GM10266 (cell line): ENCODE data around the gene GABARAP.

ENCODE experiments used
- DNase-seq: peaks from one replicate; pipeline ENCODE4 v3.0.0; 2012; ENCODE audit errors: extremely low spot score
- TF ChIP-seq, protein P1 (sequence below): IDR thresholded peaks from 2 replicates; pipeline ENCODE4 v1.5.1; 2012; ENCODE audit warnings: mild to moderate bottlenecking, low read depth; ENCODE audit not compliant: control insufficient read depth, insufficient read depth; ENCODE audit errors: missing control alignments

The GABARAP gene

DNA sequence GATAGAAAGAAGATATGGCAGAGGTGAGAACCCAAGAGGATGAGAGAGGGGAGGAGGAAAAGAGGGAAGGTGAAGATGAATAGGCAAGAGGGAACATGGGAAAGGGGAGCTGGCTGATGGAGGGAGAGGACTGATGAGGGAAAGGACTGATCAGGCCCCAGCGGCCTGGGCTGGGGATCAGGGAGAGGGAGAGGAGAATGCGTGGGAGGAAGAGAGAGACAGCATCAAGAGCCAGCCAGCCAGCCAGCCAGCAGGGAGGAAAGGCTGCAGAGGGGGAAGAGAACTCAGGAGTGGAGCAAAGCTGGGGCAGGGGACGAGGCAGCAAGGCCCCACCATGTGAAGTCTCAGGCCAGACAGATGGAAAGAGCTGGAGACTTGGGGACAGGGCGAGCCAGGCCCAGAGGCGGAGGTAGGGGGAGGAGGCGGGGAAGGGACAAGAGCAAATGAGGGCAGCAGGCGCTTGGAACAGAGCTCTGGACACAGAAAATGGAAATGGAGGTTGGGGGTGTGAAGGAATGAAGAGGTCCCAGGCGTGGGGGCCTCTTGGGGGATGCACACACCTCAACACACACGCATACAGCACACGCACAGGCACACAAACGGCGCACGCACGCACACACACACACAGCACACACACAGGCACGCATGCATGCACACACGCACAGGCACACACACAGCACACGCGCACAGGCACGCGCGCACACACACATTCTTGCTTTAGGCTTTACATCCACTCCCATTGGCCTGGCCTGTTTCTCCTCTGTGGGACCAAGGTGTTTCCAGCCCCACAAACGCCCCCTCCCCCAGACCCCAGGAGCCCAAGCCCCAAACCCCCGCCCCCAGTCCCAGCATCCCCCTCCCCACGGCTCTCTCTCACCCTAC is 34.9 kb downstream of the GABARAP start:
- no peak for DNase-seq
- TF ChIP-seq, protein P1, sequence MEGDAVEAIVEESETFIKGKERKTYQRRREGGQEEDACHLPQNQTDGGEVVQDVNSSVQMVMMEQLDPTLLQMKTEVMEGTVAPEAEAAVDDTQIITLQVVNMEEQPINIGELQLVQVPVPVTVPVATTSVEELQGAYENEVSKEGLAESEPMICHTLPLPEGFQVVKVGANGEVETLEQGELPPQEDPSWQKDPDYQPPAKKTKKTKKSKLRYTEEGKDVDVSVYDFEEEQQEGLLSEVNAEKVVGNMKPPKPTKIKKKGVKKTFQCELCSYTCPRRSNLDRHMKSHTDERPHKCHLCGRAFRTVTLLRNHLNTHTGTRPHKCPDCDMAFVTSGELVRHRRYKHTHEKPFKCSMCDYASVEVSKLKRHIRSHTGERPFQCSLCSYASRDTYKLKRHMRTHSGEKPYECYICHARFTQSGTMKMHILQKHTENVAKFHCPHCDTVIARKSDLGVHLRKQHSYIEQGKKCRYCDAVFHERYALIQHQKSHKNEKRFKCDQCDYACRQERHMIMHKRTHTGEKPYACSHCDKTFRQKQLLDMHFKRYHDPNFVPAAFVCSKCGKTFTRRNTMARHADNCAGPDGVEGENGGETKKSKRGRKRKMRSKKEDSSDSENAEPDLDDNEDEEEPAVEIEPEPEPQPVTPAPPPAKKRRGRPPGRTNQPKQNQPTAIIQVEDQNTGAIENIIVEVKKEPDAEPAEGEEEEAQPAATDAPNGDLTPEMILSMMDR, result no peak

DNA sequence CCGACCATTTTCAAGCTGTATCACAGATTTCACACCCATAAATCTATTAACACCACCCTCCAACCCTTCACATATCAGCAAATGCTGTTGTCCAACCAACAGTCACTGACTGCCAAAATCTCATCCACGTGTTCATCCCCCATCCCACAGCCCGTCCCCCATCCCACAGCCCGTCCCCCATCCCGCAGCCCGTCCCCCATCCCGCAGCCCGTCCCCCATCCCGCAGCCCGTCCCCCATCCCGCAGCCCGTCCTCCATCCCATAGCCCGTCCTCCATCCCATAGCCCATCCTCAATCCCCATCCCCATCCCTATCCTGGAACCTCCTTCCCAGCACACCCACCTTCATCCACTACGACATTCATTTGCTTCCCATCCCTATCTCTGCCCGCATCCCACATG is 36.7 kb downstream of the GABARAP start:
- TF ChIP-seq, protein P1, result no peak
- DNase-seq, result no peak

DNA sequence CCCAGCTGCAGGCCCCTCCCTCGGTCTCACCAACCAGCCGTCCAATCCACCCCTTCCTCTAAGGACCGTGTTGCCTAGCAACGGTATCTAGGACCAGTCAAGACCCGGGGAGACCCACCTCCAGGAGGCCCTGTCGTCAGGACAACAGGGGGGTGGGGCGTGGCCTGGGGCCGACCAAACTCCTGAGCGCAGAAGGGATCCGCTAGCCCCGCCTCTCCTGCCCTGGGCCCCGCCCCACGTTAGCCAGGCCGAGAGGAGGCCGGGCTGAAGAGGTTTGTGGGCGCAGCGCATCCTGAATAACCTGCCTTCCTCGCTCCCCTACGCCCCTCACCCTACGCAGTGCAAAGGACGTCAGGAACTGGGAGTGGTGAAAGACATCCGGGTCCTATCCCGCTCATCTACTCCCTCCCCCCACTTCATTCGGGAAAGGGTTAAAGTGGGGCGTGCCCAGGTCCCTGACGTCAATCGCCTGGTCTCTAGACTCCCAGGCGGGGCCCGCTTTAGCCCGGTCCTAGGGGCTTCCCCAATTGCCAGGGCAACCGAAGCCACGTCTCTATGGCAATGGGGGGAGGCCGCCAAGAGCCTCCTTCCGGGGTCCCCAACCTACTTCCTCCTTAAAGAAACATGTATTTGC is 37.3 kb downstream of the GABARAP start:
- DNase-seq, result peak; percentile 99
- TF ChIP-seq, protein P1, result no peak

DNA sequence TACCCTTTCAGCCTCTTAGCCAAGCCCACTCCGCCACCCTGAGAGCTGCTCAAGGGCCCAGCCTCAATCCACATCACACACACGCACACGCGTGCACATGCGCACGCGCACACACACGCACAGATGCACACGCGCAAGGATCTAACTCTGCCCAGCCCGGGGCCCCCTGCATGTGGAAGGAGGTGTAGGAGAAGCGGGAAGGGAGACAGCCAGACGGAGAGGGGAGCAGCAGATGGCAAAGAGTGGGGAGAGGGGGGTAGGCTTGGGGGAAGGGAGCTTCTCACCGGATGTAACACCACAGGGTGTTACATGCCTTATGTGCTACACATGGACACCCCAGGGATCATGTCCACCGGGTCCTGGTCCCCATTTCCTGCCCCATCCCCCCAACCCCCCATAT is 37.9 kb downstream of the GABARAP start:
- no peak for DNase-seq
- TF ChIP-seq, protein P1, result no peak

DNA sequence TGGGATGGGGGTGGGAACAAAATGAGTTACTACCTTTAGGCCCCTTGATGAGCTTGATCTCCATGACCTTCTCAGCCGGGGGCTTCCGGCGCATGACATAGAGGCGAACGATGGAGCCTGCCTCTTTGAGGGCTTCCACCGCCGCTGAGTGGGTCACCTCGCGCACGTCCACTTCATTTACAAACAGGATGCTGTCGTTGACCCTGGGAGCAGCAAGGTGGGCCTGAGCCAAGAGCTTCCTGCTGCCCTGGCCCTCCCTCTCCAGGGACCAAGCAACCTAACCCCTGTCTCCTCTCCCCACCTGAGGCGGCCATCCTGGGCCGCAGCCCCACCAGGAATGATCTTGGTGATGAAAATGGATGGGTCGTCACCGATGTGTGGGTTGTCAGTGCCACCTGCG is 38.9 kb downstream of the GABARAP start:
- DNase-seq, result no peak

DNA sequence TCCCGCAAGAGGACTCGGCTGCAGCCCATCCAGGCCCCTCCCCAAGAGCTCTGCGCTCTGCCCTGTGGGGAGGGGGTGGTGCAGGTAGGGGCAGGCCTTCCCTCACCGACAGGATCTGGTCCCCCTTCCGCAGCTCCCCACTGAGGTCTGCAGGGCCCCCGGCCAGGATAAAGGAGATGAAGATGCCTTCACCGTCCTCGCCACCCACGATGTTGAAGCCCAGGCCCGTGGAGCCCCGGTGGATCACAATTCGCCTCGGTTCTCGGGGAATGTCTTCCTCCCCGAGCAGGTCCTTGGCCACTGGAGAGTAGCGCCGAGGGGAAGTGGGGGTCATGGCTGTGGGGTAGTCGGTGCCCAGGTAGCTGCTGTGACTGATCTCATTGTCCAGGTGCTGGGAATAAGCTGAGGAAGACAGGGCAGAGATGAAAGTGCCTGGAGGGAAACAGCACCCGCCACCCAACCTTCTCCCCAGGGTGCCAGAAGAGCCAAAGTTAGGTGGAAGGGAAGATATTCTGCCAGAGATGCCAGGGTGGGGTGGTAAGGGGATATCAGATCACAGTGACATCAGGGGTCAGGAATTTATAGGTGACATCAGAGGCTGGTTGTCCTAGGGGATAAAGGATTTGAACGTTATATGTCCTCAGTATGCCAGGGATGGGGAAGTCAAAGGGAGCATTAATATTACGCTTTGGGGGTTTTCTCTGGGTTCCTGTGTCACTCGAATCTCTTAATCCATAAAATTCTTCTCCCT is 45.4 kb downstream of the GABARAP start:
- no peak for DNase-seq
- TF ChIP-seq, protein P1, result no peak

More for the DNA sequence above, 38.9 kb downstream of the GABARAP start:
- TF ChIP-seq, protein P1, result no peak
